NB4 (cell line): ENCODE measurements around the gene LMO7.
"Not testable (repeated sequence)": the region's sequence is repeated elsewhere in the genome, so short reads cannot be mapped to it uniquely, and the experiment has no call there.

Experiments used
- DNase-seq: peaks from one replicate; pipeline ENCODE4 v3.0.0; 2010; ENCODE audit warnings: low read depth
- H3K4me3 ChIP-seq: one replicate; pipeline ENCODE4 v1.5.1; 2011; ENCODE audit warnings: mild to moderate bottlenecking, low read depth, low read length, moderate library complexity
- MYC ChIP-seq: IDR thresholded peaks from 2 replicates; pipeline ENCODE4 v1.6.1; 2011; ENCODE audit warnings: low read depth, low read length
- POLR2A ChIP-seq: IDR thresholded peaks from 2 replicates; pipeline ENCODE4 v1.6.1; 2011; ENCODE audit warnings: mild to moderate bottlenecking; ENCODE audit not compliant: insufficient read length; ENCODE audit errors: extremely low read depth
- TF ChIP-seq, protein P1 (sequence below): IDR thresholded peaks from 2 replicates; pipeline ENCODE4 v1.6.1; 2011; ENCODE audit warnings: low read depth, low read length
- TF ChIP-seq, protein P2 (sequence below): IDR thresholded peaks from one replicate; pipeline ENCODE4 v1.5.1; 2012; ENCODE audit warnings: low read depth, low read length

LMO7 gene

DNA sequence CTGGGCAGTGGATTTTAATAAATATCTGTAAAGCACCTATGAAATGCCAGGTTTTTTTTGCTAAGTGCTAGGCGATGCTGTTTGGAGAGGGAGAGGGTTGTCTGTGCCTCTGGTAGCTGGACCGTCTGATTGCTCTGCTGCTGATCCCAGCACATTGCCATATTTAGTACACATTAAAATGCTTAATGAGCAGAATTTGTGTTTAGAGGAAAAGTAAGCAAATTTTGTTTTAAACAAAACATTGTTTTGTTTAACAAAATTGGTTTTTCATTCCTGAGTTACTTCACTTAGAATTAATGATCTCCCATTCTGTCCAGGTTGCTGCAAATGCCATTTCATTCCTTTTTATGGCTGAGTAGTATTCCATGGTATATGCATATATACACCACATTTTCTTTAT lies 85.2 kb downstream of the LMO7 start:
- H3K4me3 ChIP-seq, result no peak overlapping the region
- TF ChIP-seq POLR2A (no peak), MYC (no peak)
- TF ChIP-seq, protein P1, sequence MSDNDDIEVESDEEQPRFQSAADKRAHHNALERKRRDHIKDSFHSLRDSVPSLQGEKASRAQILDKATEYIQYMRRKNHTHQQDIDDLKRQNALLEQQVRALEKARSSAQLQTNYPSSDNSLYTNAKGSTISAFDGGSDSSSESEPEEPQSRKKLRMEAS, result no peak
- TF ChIP-seq, protein P2, sequence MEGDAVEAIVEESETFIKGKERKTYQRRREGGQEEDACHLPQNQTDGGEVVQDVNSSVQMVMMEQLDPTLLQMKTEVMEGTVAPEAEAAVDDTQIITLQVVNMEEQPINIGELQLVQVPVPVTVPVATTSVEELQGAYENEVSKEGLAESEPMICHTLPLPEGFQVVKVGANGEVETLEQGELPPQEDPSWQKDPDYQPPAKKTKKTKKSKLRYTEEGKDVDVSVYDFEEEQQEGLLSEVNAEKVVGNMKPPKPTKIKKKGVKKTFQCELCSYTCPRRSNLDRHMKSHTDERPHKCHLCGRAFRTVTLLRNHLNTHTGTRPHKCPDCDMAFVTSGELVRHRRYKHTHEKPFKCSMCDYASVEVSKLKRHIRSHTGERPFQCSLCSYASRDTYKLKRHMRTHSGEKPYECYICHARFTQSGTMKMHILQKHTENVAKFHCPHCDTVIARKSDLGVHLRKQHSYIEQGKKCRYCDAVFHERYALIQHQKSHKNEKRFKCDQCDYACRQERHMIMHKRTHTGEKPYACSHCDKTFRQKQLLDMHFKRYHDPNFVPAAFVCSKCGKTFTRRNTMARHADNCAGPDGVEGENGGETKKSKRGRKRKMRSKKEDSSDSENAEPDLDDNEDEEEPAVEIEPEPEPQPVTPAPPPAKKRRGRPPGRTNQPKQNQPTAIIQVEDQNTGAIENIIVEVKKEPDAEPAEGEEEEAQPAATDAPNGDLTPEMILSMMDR, result no peak
- no peak for DNase-seq

DNA sequence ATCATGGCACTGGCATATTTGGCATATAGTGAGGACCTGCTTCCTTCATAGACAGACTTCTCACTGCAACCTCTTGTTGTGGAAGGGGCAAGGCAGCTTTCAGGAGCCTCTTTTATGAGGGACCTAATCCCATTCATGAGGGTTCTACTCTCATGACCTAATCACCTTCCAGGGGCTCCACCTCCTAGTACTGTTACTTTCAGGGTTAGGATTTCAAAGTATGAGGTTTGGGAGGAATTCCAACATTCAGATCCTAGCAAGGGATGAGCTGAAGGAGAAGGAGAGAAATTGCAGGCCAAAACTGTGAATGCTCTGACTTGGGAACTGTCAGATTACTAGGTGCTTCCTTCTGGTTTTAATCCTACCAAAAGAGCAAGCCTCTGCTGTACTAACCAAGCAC lies 87.8 kb downstream of the LMO7 start:
- TF ChIP-seq MYC (no peak), POLR2A (no peak)
- TF ChIP-seq, protein P1, result no peak
- TF ChIP-seq, protein P2, result no peak
- no peak for DNase-seq
- no peak overlapping the region for H3K4me3 ChIP-seq

DNA sequence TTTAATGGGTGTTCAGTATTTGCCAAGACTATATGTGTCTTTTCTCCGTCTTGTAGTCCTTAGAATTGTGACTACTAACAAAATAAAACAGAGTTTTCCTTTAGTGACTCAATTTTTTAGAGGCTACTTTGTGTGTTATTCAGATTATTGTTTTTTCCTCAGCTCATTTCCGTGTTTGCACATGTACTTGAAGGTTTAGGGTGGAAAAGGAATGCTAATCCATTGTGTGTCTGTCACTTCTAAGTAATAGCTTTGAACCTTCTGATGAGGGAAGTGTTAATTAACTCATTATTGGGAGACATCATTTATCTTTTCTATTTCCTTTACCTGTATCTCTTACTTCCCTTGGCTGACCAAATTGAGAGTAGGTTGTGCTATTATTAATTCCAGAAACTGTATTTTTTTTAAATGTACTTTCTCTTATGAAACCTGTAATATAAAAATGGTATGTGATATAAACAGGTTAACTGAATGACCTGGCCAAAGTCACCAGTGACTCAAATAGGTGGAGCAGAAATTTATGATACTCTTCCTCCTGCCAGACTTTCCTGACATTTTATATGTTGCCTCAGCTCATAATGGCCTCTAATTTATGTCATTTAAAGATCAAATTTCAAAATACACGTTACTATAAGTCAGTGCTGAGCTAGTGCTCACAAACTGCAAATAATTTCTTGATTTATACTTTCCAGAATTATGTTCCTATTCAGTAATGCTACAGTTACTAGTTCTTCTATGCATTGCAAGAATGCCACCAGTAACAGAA lies 88.8 kb downstream of the LMO7 start:
- H3K4me3 ChIP-seq, result no peak overlapping the region
- TF ChIP-seq, protein P1, result no peak
- TF ChIP-seq MYC (no peak), POLR2A (no peak)
- TF ChIP-seq, protein P2, result no peak
- no peak for DNase-seq

DNA sequence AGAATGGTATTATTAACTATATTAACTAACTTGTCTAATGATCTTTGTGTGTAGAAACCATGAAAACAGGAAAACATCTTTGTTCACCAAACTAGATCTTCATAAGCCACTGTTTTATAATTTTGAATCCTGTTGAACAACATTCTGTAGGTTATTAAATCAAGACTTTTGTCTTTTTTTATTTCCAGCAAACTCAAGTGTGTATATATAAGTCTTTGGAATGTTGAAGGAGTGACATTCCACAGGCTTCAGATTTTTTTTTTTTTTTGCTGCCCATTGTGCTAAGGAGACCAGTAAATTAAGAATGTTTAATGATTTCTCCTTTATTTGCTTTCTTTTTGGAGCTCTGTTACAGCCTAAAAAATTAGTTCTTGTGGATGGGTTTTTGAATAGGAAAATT lies 89.6 kb downstream of the LMO7 start:
- TF ChIP-seq, protein P1, result no peak
- TF ChIP-seq MYC (no peak), POLR2A (no peak)
- TF ChIP-seq, protein P2, result no peak
- no peak for DNase-seq
- H3K4me3 ChIP-seq, result no peak overlapping the region

DNA sequence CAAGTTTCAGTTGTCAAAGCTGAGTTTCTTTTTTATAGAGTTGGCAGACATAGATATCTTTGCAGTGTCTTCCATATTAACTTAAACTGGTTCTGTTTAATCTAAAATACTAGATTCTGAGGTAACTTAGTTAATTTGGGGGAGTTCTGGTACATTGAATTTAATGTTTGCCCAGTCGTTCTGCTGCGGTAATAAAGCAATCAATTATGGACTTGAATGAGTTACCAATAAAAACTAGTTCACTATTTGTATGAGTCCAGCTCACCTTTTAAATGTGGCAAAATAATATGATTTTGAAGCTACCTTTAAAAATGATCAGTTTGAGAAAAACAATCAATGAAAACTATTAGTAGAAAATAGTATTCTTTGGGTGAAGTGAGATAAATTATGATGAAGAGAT lies 90.2 kb downstream of the LMO7 start:
- no peak overlapping the region for H3K4me3 ChIP-seq
- DNase-seq, result no peak
- TF ChIP-seq, protein P2, result no peak
- TF ChIP-seq, protein P1, result no peak
- TF ChIP-seq POLR2A (no peak), MYC (no peak)

DNA sequence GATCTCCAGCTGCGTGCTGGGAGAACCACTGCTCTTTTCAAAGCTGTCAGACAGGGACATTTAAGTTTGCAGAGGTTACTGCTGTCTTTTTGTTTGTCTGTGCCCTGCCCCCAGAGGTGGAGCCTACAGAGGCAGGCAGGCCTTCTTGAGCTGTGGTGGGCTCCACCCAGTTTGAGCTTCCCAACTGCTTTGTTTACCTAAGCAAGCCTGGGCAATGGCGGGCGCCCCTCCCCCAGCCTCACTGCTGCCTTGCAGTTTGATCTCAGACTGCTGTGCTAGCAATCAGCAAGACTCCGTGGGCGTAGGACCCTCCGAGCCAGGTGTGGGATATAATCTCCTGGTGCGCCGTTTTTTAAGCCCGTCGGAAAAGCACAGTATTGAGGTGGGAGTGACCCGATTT lies 97.0 kb downstream of the LMO7 start:
- not testable (repeated sequence) for DNase-seq, H3K4me3 ChIP-seq
